ENCODE results near the gene FERMT1. TPM values are rescaled to one million over a fixed set of nuclear protein-coding genes. Genes with fewer than 3 reads are reported as not detected.

The FERMT1 gene
- total and polyA plus RNA-seq, 2 of the 13 experiments (the other 11 are each of a cell fraction or from before 2014, with no cell fraction given) = 15.8 to 29.5 TPM

DNA sequence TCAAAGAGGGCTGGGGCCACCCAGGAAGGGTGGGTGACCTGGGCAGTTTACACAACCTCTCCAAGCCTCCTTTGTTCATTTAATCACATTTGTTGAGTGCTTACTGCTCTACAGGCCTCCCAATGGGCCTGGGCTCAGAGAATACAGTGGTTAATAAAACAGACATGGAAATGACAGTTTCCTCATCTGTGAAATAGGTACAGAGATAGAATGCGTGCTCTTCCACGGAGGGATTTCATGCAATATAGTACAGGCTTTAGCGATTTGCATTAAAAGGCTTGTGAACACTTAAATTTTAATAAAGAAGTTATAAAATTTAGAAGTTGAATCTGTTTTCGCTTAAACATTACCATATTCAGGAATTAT is 802 bp upstream of the FERMT1 start (continued):
- TF ChIP-seq ZFP37 (CRISPR knock-in tag; IDR thresholded peaks at IDR 0.05; ENCODE audit: borderline replicate concordance) (peak; percentile 3; the same call in 1 of the 2 replicates), FOXA3 (CRISPR knock-in tag; IDR thresholded peaks at IDR 0.05) (peak; percentile 56), CEBPG (CRISPR knock-in tag; IDR thresholded peaks at IDR 0.05) (peak; percentile 53), ZNF282 (IDR thresholded peaks at IDR 0.05; ENCODE audit: partially characterized antibody) (no peak), ZNF382 (CRISPR knock-in tag; IDR thresholded peaks at IDR 0.05; ENCODE audit: borderline replicate concordance) (no peak), SSRP1 (CRISPR knock-in tag; IDR thresholded peaks at IDR 0.05) (0 out of 2 replicates have a peak, but pooled peaks have one; percentile 0), LCORL (IDR thresholded peaks at IDR 0.05) (no peak), LCORL (CRISPR knock-in tag; IDR thresholded peaks at IDR 0.05) (0 out of 2 replicates have a peak, but pooled peaks have one; percentile 15), ZNF644 (CRISPR knock-in tag; IDR thresholded peaks at IDR 0.05; ENCODE audit: low read depth) (0 out of 2 replicates have a peak, but pooled peaks have one; percentile 7), SP1 (IDR thresholded peaks at IDR 0.05) (no peak), SP1 (CRISPR knock-in tag; IDR thresholded peaks at IDR 0.05) (peak; percentile 4; the same call in 1 of the 2 replicates), YEATS2 (CRISPR knock-in tag; IDR thresholded peaks at IDR 0.05; ENCODE audit: borderline replicate concordance) (0 out of 2 replicates have a peak, but pooled peaks have one; percentile 1), CAMTA2 (CRISPR knock-in tag; IDR thresholded peaks at IDR 0.05; ENCODE audit: borderline replicate concordance) (no peak), CREM (IDR thresholded peaks at IDR 0.05) (0 out of 2 replicates have a peak, but pooled peaks have one; percentile 10), CREM (CRISPR knock-in tag; IDR thresholded peaks at IDR 0.05) (no peak), SRSF4 (IDR thresholded peaks at IDR 0.05; ENCODE audit: low read depth, low read length, poor library complexity, severe bottlenecking) (no peak)
- TF ChIP-seq, protein P1, sequence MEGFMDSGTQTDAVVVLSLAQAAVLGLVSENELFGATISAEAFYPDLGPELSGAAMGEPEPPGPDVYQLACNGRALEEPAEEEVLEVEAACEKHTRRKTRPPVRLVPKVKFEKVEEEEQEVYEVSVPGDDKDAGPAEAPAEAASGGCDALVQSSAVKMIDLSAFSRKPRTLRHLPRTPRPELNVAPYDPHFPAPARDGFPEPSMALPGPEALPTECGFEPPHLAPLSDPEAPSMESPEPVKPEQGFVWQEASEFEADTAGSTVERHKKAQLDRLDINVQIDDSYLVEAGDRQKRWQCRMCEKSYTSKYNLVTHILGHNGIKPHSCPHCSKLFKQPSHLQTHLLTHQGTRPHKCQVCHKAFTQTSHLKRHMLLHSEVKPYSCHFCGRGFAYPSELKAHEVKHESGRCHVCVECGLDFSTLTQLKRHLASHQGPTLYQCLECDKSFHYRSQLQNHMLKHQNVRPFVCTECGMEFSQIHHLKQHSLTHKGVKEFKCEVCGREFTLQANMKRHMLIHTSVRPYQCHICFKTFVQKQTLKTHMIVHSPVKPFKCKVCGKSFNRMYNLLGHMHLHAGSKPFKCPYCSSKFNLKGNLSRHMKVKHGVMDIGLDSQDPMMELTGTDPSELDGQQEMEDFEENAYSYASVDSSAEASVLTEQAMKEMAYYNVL (CRISPR knock-in tag; IDR thresholded peaks at IDR 0.05; ENCODE audit: borderline replicate concordance) = no peak
- TF ChIP-seq, protein P2, sequence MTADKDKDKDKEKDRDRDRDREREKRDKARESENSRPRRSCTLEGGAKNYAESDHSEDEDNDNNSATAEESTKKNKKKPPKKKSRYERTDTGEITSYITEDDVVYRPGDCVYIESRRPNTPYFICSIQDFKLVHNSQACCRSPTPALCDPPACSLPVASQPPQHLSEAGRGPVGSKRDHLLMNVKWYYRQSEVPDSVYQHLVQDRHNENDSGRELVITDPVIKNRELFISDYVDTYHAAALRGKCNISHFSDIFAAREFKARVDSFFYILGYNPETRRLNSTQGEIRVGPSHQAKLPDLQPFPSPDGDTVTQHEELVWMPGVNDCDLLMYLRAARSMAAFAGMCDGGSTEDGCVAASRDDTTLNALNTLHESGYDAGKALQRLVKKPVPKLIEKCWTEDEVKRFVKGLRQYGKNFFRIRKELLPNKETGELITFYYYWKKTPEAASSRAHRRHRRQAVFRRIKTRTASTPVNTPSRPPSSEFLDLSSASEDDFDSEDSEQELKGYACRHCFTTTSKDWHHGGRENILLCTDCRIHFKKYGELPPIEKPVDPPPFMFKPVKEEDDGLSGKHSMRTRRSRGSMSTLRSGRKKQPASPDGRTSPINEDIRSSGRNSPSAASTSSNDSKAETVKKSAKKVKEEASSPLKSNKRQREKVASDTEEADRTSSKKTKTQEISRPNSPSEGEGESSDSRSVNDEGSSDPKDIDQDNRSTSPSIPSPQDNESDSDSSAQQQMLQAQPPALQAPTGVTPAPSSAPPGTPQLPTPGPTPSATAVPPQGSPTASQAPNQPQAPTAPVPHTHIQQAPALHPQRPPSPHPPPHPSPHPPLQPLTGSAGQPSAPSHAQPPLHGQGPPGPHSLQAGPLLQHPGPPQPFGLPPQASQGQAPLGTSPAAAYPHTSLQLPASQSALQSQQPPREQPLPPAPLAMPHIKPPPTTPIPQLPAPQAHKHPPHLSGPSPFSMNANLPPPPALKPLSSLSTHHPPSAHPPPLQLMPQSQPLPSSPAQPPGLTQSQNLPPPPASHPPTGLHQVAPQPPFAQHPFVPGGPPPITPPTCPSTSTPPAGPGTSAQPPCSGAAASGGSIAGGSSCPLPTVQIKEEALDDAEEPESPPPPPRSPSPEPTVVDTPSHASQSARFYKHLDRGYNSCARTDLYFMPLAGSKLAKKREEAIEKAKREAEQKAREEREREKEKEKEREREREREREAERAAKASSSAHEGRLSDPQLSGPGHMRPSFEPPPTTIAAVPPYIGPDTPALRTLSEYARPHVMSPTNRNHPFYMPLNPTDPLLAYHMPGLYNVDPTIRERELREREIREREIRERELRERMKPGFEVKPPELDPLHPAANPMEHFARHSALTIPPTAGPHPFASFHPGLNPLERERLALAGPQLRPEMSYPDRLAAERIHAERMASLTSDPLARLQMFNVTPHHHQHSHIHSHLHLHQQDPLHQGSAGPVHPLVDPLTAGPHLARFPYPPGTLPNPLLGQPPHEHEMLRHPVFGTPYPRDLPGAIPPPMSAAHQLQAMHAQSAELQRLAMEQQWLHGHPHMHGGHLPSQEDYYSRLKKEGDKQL (CRISPR knock-in tag; IDR thresholded peaks at IDR 0.05; ENCODE audit: low read depth) = no peak
- TF ChIP-seq, protein P3, sequence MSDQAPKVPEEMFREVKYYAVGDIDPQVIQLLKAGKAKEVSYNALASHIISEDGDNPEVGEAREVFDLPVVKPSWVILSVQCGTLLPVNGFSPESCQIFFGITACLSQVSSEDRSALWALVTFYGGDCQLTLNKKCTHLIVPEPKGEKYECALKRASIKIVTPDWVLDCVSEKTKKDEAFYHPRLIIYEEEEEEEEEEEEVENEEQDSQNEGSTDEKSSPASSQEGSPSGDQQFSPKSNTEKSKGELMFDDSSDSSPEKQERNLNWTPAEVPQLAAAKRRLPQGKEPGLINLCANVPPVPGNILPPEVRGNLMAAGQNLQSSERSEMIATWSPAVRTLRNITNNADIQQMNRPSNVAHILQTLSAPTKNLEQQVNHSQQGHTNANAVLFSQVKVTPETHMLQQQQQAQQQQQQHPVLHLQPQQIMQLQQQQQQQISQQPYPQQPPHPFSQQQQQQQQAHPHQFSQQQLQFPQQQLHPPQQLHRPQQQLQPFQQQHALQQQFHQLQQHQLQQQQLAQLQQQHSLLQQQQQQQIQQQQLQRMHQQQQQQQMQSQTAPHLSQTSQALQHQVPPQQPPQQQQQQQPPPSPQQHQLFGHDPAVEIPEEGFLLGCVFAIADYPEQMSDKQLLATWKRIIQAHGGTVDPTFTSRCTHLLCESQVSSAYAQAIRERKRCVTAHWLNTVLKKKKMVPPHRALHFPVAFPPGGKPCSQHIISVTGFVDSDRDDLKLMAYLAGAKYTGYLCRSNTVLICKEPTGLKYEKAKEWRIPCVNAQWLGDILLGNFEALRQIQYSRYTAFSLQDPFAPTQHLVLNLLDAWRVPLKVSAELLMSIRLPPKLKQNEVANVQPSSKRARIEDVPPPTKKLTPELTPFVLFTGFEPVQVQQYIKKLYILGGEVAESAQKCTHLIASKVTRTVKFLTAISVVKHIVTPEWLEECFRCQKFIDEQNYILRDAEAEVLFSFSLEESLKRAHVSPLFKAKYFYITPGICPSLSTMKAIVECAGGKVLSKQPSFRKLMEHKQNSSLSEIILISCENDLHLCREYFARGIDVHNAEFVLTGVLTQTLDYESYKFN (CRISPR knock-in tag; conservative IDR thresholded peaks at IDR 0.05) = peak; percentile 55; the same call in 1 of the 2 replicates
- TF ChIP-seq, protein P4, sequence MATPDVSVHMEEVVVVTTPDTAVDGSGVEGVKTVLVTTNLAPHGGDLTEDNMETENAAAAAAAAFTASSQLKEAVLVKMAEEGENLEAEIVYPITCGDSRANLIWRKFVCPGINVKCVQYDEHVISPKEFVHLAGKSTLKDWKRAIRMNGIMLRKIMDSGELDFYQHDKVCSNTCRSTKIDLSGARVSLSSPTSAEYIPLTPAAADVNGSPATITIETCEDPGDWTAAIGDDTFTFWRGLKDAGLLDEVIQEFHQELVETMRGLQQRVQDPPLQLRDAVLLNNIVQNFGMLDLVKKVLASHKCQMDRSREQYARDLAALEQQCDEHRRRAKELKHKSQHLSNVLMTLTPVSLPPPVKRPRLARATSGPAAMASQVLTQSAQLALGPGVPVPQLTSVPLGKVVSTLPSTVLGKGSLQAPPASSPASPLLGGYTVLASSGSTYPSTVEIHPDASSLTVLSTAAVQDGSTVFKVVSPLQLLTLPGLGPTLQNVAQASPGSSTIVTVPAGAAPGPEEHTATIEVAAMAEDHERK (CRISPR knock-in tag; IDR thresholded peaks at IDR 0.05; ENCODE audit: low read depth) = 0 out of 2 replicates have a peak, but pooled peaks have one; percentile 20
